NT2/D1 (cell line): ENCODE results near the gene PCSK9.

Source experiments
- SUZ12 ChIP-seq: IDR thresholded peaks from 2 replicates; pipeline ENCODE4 v1.6.1; 2011; ENCODE audit not compliant: insufficient read length, insufficient read depth; ENCODE audit errors: extremely low read depth
- YY1 ChIP-seq: IDR thresholded peaks from 2 replicates; pipeline ENCODE4 v1.6.1; 2011; ENCODE audit not compliant: insufficient read length, insufficient read depth

- TF ChIP-seq SUZ12 (no peak), YY1 (no peak)
Measured at GRCh38 chr1:54990916-54991315, 48.4 kb upstream of the PCSK9 start.
